Activated CD4-positive, alpha-beta T cell treated with anti-CD3 and anti-CD28 coated beads, Interleukin-2, amount 50 U/mL, for 24 hours (primary cell): ENCODE data around the gene RCVRN.

Experiments
- DNase-seq, 2 donors: peaks; one replicate each; pipeline ENCODE4 v3.0.0-alpha.2; 2020; ENCODE audit warnings: low read depth in 1 of 2, low spot score in 1 of 2

The RCVRN gene

GRCh38 chr17:9905078-9905415 lies at the start of gene RCVRN:
TSS of gene RCVRN (minus strand) at chr17:9905271. CDS start at chr17:9905180, 91 bp downstream.
- DNase-seq, result no peak

- no peak for DNase-seq
These were observed 48.4 kb upstream of the RCVRN start for GRCh38 chr17:9953492-9953891.

- DNase-seq, result no peak
These were observed 46.7 kb upstream of the RCVRN start for GRCh38 chr17:9951803-9952202.

GRCh38 chr17:9948928-9949327 lies 43.9 kb upstream of the RCVRN start:
- no peak for DNase-seq

- no peak for DNase-seq
These were observed 39.6 kb upstream of the RCVRN start for GRCh38 chr17:9944704-9945103.

GRCh38 chr17:9943343-9943742 lies 38.3 kb upstream of the RCVRN start:
- no peak for DNase-seq

- DNase-seq, result no peak
These were observed 37.8 kb upstream of the RCVRN start for GRCh38 chr17:9942885-9943284.

GRCh38 chr17:9941305-9941704 lies 36.2 kb upstream of the RCVRN start:
- no peak for DNase-seq

GRCh38 chr17:9940841-9941240 lies 35.8 kb upstream of the RCVRN start:
- DNase-seq, result no peak

- no peak for DNase-seq
These were observed 33.7 kb upstream of the RCVRN start for GRCh38 chr17:9938764-9939163.

- no peak for DNase-seq
These were observed 32.8 kb upstream of the RCVRN start for GRCh38 chr17:9937901-9938300.

GRCh38 chr17:9937241-9937761 lies 32.2 kb upstream of the RCVRN start:
- DNase-seq, result no peak

- no peak for DNase-seq
These were observed 31.0 kb upstream of the RCVRN start for GRCh38 chr17:9936095-9936494.

GRCh38 chr17:9935408-9935807 lies 30.3 kb upstream of the RCVRN start:
- no peak for DNase-seq

GRCh38 chr17:9934331-9934730 lies 29.3 kb upstream of the RCVRN start:
- no peak for DNase-seq

GRCh38 chr17:9932491-9932890 lies 27.4 kb upstream of the RCVRN start:
- no peak for DNase-seq

- DNase-seq, result no peak
These were observed 26.2 kb upstream of the RCVRN start for GRCh38 chr17:9931144-9931741.

- DNase-seq, result no peak
These were observed 24.8 kb upstream of the RCVRN start for GRCh38 chr17:9929871-9930270.

GRCh38 chr17:9928601-9929333 lies 23.7 kb upstream of the RCVRN start:
- DNase-seq, result no peak

GRCh38 chr17:9926150-9926804 lies 21.2 kb upstream of the RCVRN start:
- DNase-seq, result no peak

GRCh38 chr17:9925457-9925856 lies 20.4 kb upstream of the RCVRN start:
- no peak for DNase-seq

GRCh38 chr17:9924735-9925191 lies 19.7 kb upstream of the RCVRN start:
- peak in 1 of 2 donors; percentile 23 for DNase-seq
